Stimulated activated CD4-positive, alpha-beta T cell treated with anti-CD3 and anti-CD28 coated beads, Interleukin-15, amount 100 ng/mL, for 1 hour (primary cell): ENCODE results near the gene MON1B.
"Not testable (repeated sequence)": the region's sequence is repeated elsewhere in the genome, so short reads cannot be mapped to it uniquely, and the experiment has no call there.

ENCODE experiments used
- DNase-seq, 2 donors: peaks; one replicate each; pipeline ENCODE4 v3.0.0-alpha.2; 2020; ENCODE audit warnings: low read depth in 1 of 2, low spot score in 1 of 2

Gene MON1B

GRCh38 chr16:77242471-77242870, 51.5 kb downstream of the MON1B start:
- not testable (repeated sequence) for DNase-seq

GRCh38 chr16:77246150-77246549, 55.2 kb downstream of the MON1B start:
- no peak for DNase-seq

- no peak for DNase-seq
Measured at GRCh38 chr16:77250400-77250799, 59.4 kb downstream of the MON1B start.
